IPS-15b (cell line): Measurements from ENCODE around the gene TPSD1.
"Not testable (repeated sequence)": the region's sequence is repeated elsewhere in the genome, so short reads cannot be mapped to it uniquely, and the experiment has no call there.

Experiments
- H3K27me3 ChIP-seq: one replicate; pipeline ENCODE4 v1.6.1; 2013; ENCODE audit warnings: low read length; ENCODE audit not compliant: control insufficient read depth, insufficient read depth
- H3K36me3 ChIP-seq: one replicate; pipeline ENCODE4 v1.6.1; 2013; ENCODE audit warnings: low read length; ENCODE audit not compliant: control insufficient read depth, insufficient read depth
- H3K4me1 ChIP-seq: one replicate; pipeline ENCODE4 v1.6.1; 2013; ENCODE audit warnings: mild to moderate bottlenecking, low read length; ENCODE audit not compliant: control insufficient read depth, insufficient read depth
- H3K4me3 ChIP-seq: one replicate; pipeline ENCODE4 v1.5.1; 2013; ENCODE audit warnings: low read depth, low read length
- H3K9ac ChIP-seq: one replicate; pipeline ENCODE4 v1.6.1; 2013; ENCODE audit warnings: low read depth, mild to moderate bottlenecking, low read length
- H3K9me3 ChIP-seq: one replicate; pipeline ENCODE4 v1.6.1; 2013; ENCODE audit warnings: mild to moderate bottlenecking, low read length; ENCODE audit not compliant: control insufficient read depth, insufficient read depth

Gene TPSD1

GRCh38 chr16:1255276-1256122 is at the start of gene TPSD1:
TPSD1 (plus strand) TSS chr16:1256069; CDS start chr16:1256281, 212 bp downstream.
- peaks cover 12% of the 10 kb centered on the region for H3K27me3 ChIP-seq

DNA sequence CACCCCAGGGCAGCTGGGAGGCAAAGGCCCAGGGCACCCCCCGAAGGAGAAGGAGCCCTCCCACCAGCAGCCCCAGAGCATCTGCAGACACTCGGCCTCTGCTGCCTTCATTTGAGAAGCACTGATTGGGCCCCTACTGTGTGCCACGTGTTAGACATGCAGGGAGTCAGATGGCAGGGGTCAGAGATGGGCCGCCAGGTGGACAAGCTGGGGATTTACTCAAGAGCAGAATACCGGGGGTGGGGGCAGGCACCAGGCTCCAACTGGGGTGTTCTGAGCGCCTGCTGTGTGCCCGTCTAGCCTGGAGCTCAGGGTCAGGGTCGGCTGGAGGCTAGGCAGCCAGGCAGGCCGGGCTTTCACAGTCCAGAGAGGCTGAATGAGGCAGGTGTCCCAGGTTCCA is 49.5 kb upstream of the TPSD1 start:
- Histone ChIP-seq H3K27me3 (no peaks in the 10 kb centered on the region), H3K4me1 (no peaks in the 10 kb centered on the region), H3K36me3 (peaks cover 57% of the 10 kb centered on the region), H3K4me3 (no peak overlapping the region), H3K9me3 (no peaks in the 10 kb centered on the region), H3K9ac (no peak overlapping the region)

More at GRCh38 chr16:1255276-1256122, at the start of gene TPSD1:
- not testable (repeated sequence) for H3K9me3 ChIP-seq, H3K9ac ChIP-seq, H3K4me1 ChIP-seq, H3K36me3 ChIP-seq, H3K4me3 ChIP-seq

- Histone ChIP-seq H3K9me3 (no peaks in the 10 kb centered on the region), H3K4me3 (no peak overlapping the region), H3K9ac (no peak overlapping the region), H3K4me1 (no peaks in the 10 kb centered on the region), H3K36me3 (peaks cover 57% of the 10 kb centered on the region), H3K27me3 (no peaks in the 10 kb centered on the region)
Measured at GRCh38 chr16:1206786-1207185, 49.1 kb upstream of the TPSD1 start.

DNA sequence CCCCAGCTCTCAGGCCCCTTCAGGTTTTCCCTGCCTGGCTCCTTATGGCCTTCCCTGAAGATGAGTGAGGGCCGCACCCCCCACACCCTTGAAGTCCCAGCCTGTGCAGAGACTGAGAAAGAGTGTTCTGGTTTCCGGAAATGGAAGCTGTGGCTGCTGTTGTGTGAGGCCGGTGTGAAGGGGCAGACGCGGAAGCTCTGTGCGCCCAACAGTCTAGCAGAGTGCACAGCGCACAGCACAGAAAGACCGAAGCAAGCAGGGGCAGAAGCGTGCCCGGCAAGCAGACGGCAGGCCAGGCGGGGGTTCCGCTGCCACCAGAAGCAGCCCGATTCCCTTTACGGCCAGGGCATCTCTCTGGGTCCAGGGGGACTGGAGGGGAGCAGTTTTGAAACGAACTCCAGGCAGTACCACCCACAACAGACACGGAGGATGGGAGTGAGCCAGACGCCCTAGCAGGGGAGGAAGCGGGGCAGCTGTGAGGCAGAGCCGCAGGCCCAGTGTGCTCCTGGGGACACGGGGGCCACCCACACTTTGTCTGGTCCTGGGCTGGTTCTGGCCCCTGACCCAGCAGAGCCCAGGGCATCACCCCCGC is 47.5 kb upstream of the TPSD1 start:
- Histone ChIP-seq H3K9ac (no peak overlapping the region), H3K36me3 (peaks cover 61% of the 10 kb centered on the region), H3K4me3 (no peak overlapping the region), H3K4me1 (no peaks in the 10 kb centered on the region), H3K9me3 (no peaks in the 10 kb centered on the region), H3K27me3 (no peaks in the 10 kb centered on the region)

DNA sequence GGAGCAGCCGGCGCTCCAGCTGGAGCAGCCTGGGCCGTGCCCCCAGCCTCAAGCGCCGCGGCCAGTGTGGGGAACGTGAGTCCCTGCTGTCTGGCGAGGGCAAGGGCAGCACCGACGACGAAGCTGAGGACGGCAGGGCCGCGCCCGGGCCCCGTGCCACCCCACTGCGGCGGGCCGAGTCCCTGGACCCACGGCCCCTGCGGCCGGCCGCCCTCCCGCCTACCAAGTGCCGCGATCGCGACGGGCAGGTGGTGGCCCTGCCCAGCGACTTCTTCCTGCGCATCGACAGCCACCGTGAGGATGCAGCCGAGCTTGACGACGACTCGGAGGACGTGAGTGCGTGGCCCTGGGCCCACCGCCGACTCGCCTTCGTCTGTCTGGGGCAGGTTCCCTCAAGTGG is 46.8 kb upstream of the TPSD1 start:
- H3K4me1 ChIP-seq: no peaks in the 10 kb centered on the region
- H3K27me3 ChIP-seq: no peaks in the 10 kb centered on the region
- no peak overlapping the region for H3K9ac ChIP-seq
- H3K4me3 ChIP-seq: no peak overlapping the region
- peaks cover 61% of the 10 kb centered on the region for H3K36me3 ChIP-seq
- H3K9me3 ChIP-seq: no peaks in the 10 kb centered on the region

GRCh38 chr16:1210461-1210860 is 45.4 kb upstream of the TPSD1 start:
- H3K9me3 ChIP-seq: no peaks in the 10 kb centered on the region
- H3K4me1 ChIP-seq: no peaks in the 10 kb centered on the region
- peaks cover 66% of the 10 kb centered on the region for H3K36me3 ChIP-seq
- H3K4me3 ChIP-seq: no peak overlapping the region
- no peak overlapping the region for H3K9ac ChIP-seq
- no peaks in the 10 kb centered on the region for H3K27me3 ChIP-seq

GRCh38 chr16:1211451-1212268 is 44.2 kb upstream of the TPSD1 start:
- no peak overlapping the region for H3K4me3 ChIP-seq
- H3K9ac ChIP-seq: no peak overlapping the region
- no peaks in the 10 kb centered on the region for H3K27me3 ChIP-seq
- H3K36me3 ChIP-seq: peaks cover 70% of the 10 kb centered on the region
- H3K9me3 ChIP-seq: no peaks in the 10 kb centered on the region
- H3K4me1 ChIP-seq: no peaks in the 10 kb centered on the region

GRCh38 chr16:1212616-1213194 is 43.2 kb upstream of the TPSD1 start:
- no peaks in the 10 kb centered on the region for H3K27me3 ChIP-seq
- no peaks in the 10 kb centered on the region for H3K9me3 ChIP-seq
- H3K4me1 ChIP-seq: no peaks in the 10 kb centered on the region
- peaks cover 71% of the 10 kb centered on the region for H3K36me3 ChIP-seq
- H3K4me3 ChIP-seq: no peak overlapping the region
- no peak overlapping the region for H3K9ac ChIP-seq

- H3K4me1 ChIP-seq: no peaks in the 10 kb centered on the region
- no peaks in the 10 kb centered on the region for H3K27me3 ChIP-seq
- H3K36me3 ChIP-seq: peaks cover 71% of the 10 kb centered on the region
- H3K9me3 ChIP-seq: no peaks in the 10 kb centered on the region
- H3K9ac ChIP-seq: no peak overlapping the region
- no peak overlapping the region for H3K4me3 ChIP-seq
Measured at GRCh38 chr16:1213231-1213630, 42.6 kb upstream of the TPSD1 start.

GRCh38 chr16:1213796-1214372 is 42.0 kb upstream of the TPSD1 start:
- H3K27me3 ChIP-seq: no peaks in the 10 kb centered on the region
- H3K4me3 ChIP-seq: no peak overlapping the region
- no peak overlapping the region for H3K9ac ChIP-seq
- peaks cover 69% of the 10 kb centered on the region for H3K36me3 ChIP-seq
- H3K4me1 ChIP-seq: no peaks in the 10 kb centered on the region
- no peaks in the 10 kb centered on the region for H3K9me3 ChIP-seq

DNA sequence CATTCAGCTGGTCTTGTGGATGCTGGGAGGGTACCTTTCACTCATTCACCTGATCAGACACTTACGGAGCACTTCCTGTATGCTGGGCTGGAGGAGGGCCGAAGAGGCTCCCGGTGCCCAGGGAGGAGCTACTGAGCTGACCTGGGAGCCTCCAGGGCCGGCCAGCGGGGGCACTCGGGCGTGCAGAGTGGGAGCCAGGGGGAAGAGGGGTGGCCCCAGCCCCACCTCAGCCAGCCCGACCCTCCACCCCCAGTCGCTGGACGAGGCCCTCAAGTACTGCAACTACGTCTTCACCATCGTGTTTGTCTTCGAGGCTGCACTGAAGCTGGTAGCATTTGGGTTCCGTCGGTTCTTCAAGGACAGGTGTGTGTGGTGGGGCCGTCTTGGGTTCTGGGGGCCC is 41.1 kb upstream of the TPSD1 start:
- Histone ChIP-seq H3K27me3 (no peaks in the 10 kb centered on the region), H3K9me3 (no peaks in the 10 kb centered on the region), H3K9ac (no peak overlapping the region), H3K4me1 (no peaks in the 10 kb centered on the region), H3K4me3 (no peak overlapping the region), H3K36me3 (peaks cover 71% of the 10 kb centered on the region)
